Measurements from ENCODE around the gene CEACAM21. TPM values are rescaled to one million over a fixed set of nuclear protein-coding genes. Genes with fewer than 3 reads are reported as not detected.

The CEACAM21 gene
- polyA plus RNA-seq, 1 of the 3 experiments (the other 2 are of a cell fraction), result not detected

GRCh38 chr19:41586064-41586463, 10.1 kb downstream of the CEACAM21 start:
- H3K9ac ChIP-seq, result no peak overlapping the region
- ChIA-PET POLR2A (no interaction called here), CTCF (interaction anchor here (0.7 to 2.2 kb wide), 3 partner anchors 11 to 1048 kb away, joined by 3 to 8 read pairs (median 3); no protein-coding TSS in a partner anchor)
- H3K36me3 ChIP-seq (replicated peaks in 1 of 2; ENCODE audit: control insufficient read depth in 1 of 2, insufficient read depth in 2 of 2, low read length in 1 of 2), result no peaks in the 10 kb centered on the region
- no peaks in the 10 kb centered on the region for H3K9me3 ChIP-seq
- no peak overlapping the region for H3K4me3 ChIP-seq (ENCODE audit: low read depth in 2 of 2, low read length in 1 of 2)
- H3K79me2 ChIP-seq (ENCODE audit: insufficient read depth), result no peaks in the 10 kb centered on the region
- no peak overlapping the region for H3K27ac ChIP-seq (ENCODE audit: low read depth in 2 of 2, low read length in 1 of 2)
- H3K9me2 ChIP-seq, result no peaks in the 10 kb centered on the region
- no peak for DNase-seq
- H4K20me1 ChIP-seq (ENCODE audit: insufficient read depth), result no peaks in the 10 kb centered on the region
- H3K4me1 ChIP-seq (ENCODE audit: control insufficient read depth in 1 of 2, insufficient read depth in 2 of 2, low read depth in 1 of 2, low read length in 1 of 2), result no peaks in the 10 kb centered on the region
- no peaks in the 10 kb centered on the region for H3F3A ChIP-seq (replicated peaks; ENCODE audit: insufficient read depth)
- H3K27me3 ChIP-seq (ENCODE audit: insufficient read depth), result no peaks in the 10 kb centered on the region
- TF ChIP-seq GABPA (IDR thresholded peaks at IDR 0.05; ENCODE audit: low read depth) (no peak), GATA2 (CRISPR knock-in tag; IDR thresholded peaks at IDR 0.05) (no peak), REST (IDR thresholded peaks at IDR 0.05; ENCODE audit: low read depth, low read length) (no peak), SIN3A (IDR thresholded peaks at IDR 0.05; ENCODE audit: borderline replicate concordance, low read depth, low read length) (no peak), SMC3 (IDR thresholded peaks at IDR 0.05; ENCODE audit: low read depth, low read length) (no peak), MXI1 (IDR thresholded peaks at IDR 0.05; ENCODE audit: low read depth, low read length) (no peak), POLR2AphosphoS5 (IDR thresholded peaks at IDR 0.05; ENCODE audit: low read depth, low read length) (no peak), NFIC (IDR thresholded peaks at IDR 0.05; ENCODE audit: borderline replicate concordance) (no peak), YY1 (IDR thresholded peaks at IDR 0.05; ENCODE audit: low read depth) (no peak)
- H2AFZ ChIP-seq (ENCODE audit: low read depth), result no peak overlapping the region
- no peak overlapping the region for H3K4me2 ChIP-seq

DNA sequence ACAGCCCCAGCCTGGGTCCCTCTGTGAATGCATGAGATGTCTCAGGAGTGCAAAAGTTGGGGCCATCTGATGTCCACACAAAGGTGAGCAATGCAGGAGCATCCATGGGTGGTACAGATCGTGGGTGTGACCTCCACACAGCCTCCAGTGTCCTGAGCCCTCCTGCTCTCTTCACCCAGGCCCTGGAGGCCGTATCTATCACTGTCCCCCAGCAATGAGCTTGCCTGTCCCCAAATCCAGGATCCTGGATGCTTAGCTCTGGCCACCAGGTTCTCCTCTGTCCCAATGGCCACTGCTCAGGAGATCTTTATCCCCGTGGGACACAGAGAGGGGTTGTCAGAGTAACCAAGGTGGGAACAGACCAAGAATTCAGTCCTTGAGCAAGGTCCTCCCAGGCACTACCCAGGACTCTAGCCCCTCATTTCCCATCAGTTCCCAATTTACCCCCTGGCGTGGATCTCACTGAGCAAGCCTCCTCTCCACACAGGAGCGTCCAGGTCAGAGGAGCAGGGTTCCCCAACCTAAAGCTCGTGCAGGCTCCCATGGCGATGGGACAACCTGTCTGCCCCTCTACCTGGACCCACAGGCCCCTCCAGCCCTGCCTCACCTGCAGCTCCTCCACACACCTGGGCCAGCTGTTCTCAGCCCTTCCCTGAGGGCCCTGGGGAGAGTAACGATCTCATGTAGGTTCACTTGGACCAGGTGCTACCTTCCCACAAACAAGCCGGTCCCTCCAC, 11.3 kb downstream of the CEACAM21 start:
- Histone ChIP-seq H3K9me2 (no peaks in the 10 kb centered on the region), H3K9me3 (no peaks in the 10 kb centered on the region), H3K4me2 (no peak overlapping the region), H3K4me1 (ENCODE audit: control insufficient read depth in 1 of 2, insufficient read depth in 2 of 2, low read depth in 1 of 2, low read length in 1 of 2) (no peaks in the 10 kb centered on the region), H3K27me3 (ENCODE audit: insufficient read depth) (no peaks in the 10 kb centered on the region), H3K4me3 (ENCODE audit: low read depth in 2 of 2, low read length in 1 of 2) (no peak overlapping the region), H2AFZ (ENCODE audit: low read depth) (no peak overlapping the region), H3K36me3 (replicated peaks in 1 of 2; ENCODE audit: control insufficient read depth in 1 of 2, insufficient read depth in 2 of 2, low read length in 1 of 2) (no peaks in the 10 kb centered on the region), H3F3A (replicated peaks; ENCODE audit: insufficient read depth) (no peaks in the 10 kb centered on the region), H3K79me2 (ENCODE audit: insufficient read depth) (no peaks in the 10 kb centered on the region), H3K9ac (no peak overlapping the region), H4K20me1 (ENCODE audit: insufficient read depth) (no peaks in the 10 kb centered on the region), H3K27ac (ENCODE audit: low read depth in 2 of 2, low read length in 1 of 2) (no peak overlapping the region)
- TF ChIP-seq, protein P1, sequence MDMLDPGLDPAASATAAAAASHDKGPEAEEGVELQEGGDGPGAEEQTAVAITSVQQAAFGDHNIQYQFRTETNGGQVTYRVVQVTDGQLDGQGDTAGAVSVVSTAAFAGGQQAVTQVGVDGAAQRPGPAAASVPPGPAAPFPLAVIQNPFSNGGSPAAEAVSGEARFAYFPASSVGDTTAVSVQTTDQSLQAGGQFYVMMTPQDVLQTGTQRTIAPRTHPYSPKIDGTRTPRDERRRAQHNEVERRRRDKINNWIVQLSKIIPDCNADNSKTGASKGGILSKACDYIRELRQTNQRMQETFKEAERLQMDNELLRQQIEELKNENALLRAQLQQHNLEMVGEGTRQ (IDR thresholded peaks at IDR 0.05; ENCODE audit: borderline replicate concordance, low read depth, low read length), result no peak
- 1% methylated on average over 9 of the region's 9 CpGs for WGBS (ENCODE audit: low lambda C conversion rate)
- ChIA-PET CTCF (interaction anchor here (1.6 to 2.3 kb wide), 3 partner anchors 8 to 17 kb away, joined by 6 to 9 read pairs (median 7); no protein-coding TSS in a partner anchor), POLR2A (no interaction called here)
- DNase-seq, result no peak
